RWPE2 (cell line): Measurements from ENCODE around the gene CDC14A.

ENCODE experiments used
- ATAC-seq: fragments of 200-7000 bp; cut with Tn5 transposase; 3 replicates; pipeline ENCODE4 v1.9.1; 2021; ENCODE audit warnings: low read depth
- DNase-seq: peaks from one replicate; pipeline ENCODE4 v3.0.0-alpha.2; 2020; ENCODE audit warnings: low spot score
- H3K27ac ChIP-seq: fragments of 450-650 bp; 2 replicates; pipeline ENCODE4 v1.5.1; 2017; ENCODE audit warnings: mild to moderate bottlenecking; ENCODE audit not compliant: poor library complexity, severe bottlenecking
- H3K27me3 ChIP-seq: fragments of 250-450 bp; sonication (Bioruptor Pico); 2 replicates; pipeline ENCODE4 v1.5.1; 2021; ENCODE audit warnings: mild to moderate bottlenecking, moderate library complexity; ENCODE audit not compliant: insufficient read depth, poor library complexity, severe bottlenecking
- H3K36me3 ChIP-seq: fragments of 250-450 bp; sonication (Bioruptor Pico); 2 replicates; pipeline ENCODE4 v1.5.1; 2020; ENCODE audit warnings: low read depth, mild to moderate bottlenecking, moderate library complexity
- H3K4me1 ChIP-seq: fragments of 250-450 bp; sonication (Bioruptor Pico); 2 replicates; pipeline ENCODE4 v1.5.1; 2021; ENCODE audit warnings: mild to moderate bottlenecking, moderate library complexity; ENCODE audit not compliant: insufficient read depth, poor library complexity, severe bottlenecking
- H3K4me3 ChIP-seq: fragments of 250-450 bp; sonication (Bioruptor Pico); 2 replicates; pipeline ENCODE4 v1.5.1; 2021; ENCODE audit warnings: mild to moderate bottlenecking, moderate library complexity; ENCODE audit not compliant: severe bottlenecking
- H3K9me3 ChIP-seq: fragments of 250-450 bp; sonication (Bioruptor Pico); 2 replicates; pipeline ENCODE4 v1.5.1; 2021; ENCODE audit warnings: mild to moderate bottlenecking, moderate library complexity; ENCODE audit not compliant: severe bottlenecking
- CTCF ChIP-seq: fragments of 450-650 bp; IDR thresholded peaks from one replicate; pipeline ENCODE4 v1.5.1; 2017; ENCODE audit warnings: mild to moderate bottlenecking, moderate library complexity; ENCODE audit not compliant: poor library complexity, severe bottlenecking

Gene CDC14A

GRCh38 chr1:100458661-100459357, 106.5 kb downstream of the CDC14A start:
- ATAC-seq: no peak
- Histone ChIP-seq H3K4me3 (no peak overlapping the region), H3K27ac (no peak overlapping the region), H3K27me3 (no peaks in the 10 kb centered on the region), H3K9me3 (no peaks in the 10 kb centered on the region), H3K4me1 (no peaks in the 10 kb centered on the region), H3K36me3 (no peaks in the 10 kb centered on the region)
- no peak for TF ChIP-seq CTCF
- no peak for DNase-seq

- Histone ChIP-seq H3K4me3 (no peak overlapping the region), H3K4me1 (no peaks in the 10 kb centered on the region), H3K9me3 (no peaks in the 10 kb centered on the region), H3K27me3 (no peaks in the 10 kb centered on the region), H3K36me3 (no peaks in the 10 kb centered on the region), H3K27ac (no peak overlapping the region)
- no peak for DNase-seq
- peak; percentile 97 for ATAC-seq
- peak; percentile 93 for TF ChIP-seq CTCF
Measured at GRCh38 chr1:100459358-100460114, 107.2 kb downstream of the CDC14A start.

GRCh38 chr1:100461222-100461621, 108.9 kb downstream of the CDC14A start:
- H3K36me3 ChIP-seq: no peaks in the 10 kb centered on the region
- ATAC-seq: no peak
- H3K27me3 ChIP-seq: no peaks in the 10 kb centered on the region
- no peaks in the 10 kb centered on the region for H3K9me3 ChIP-seq
- no peak for TF ChIP-seq CTCF
- no peak overlapping the region for H3K4me3 ChIP-seq
- no peak overlapping the region for H3K27ac ChIP-seq
- no peak for DNase-seq
- no peaks in the 10 kb centered on the region for H3K4me1 ChIP-seq

GRCh38 chr1:100462326-100463025, 110.2 kb downstream of the CDC14A start:
- TF ChIP-seq CTCF: no peak
- no peak for DNase-seq

More at GRCh38 chr1:100462326-100463025, 110.2 kb downstream of the CDC14A start:
- no peaks in the 10 kb centered on the region for H3K4me1 ChIP-seq
- no peak overlapping the region for H3K27ac ChIP-seq
- H3K27me3 ChIP-seq: no peaks in the 10 kb centered on the region
- no peak for ATAC-seq
- no peaks in the 10 kb centered on the region for H3K9me3 ChIP-seq
- H3K36me3 ChIP-seq: no peaks in the 10 kb centered on the region
- no peak overlapping the region for H3K4me3 ChIP-seq
